K562 (cell line): ENCODE measurements around the gene MDC1. TPM values are rescaled to one million over a fixed set of nuclear protein-coding genes. Genes with fewer than 3 reads are reported as not detected.

ENCODE experiments used
- ARHGAP35 ChIP-seq: fragments of 450-650 bp; IDR thresholded peaks from 2 replicates; pipeline ENCODE4 v1.6.1; 2018; ENCODE audit not compliant: partially characterized antibody
- CBFB ChIP-seq: sonication (generic); formaldehyde crosslinking; IDR thresholded peaks from 2 replicates; pipeline ENCODE4 v1.4.0; 2020; ENCODE audit warnings: mild to moderate bottlenecking, missing genetic modification reagents
- CBX3 ChIP-seq, 2 experiments: IDR thresholded peaks; 1 replicate in 1 of 2; 2 replicates in 1 of 2; pipeline ENCODE4 v1.6.1; 2012; ENCODE audit warnings: inconsistent platforms in 2 of 2, low read length in 2 of 2, borderline replicate concordance in 1 of 2, control low read depth in 1 of 2
- HNRNPUL1 ChIP-seq: fragments of 200-400 bp; formaldehyde crosslinking; IDR thresholded peaks from 2 replicates; pipeline ENCODE4 v1.6.1; 2017; ENCODE audit warnings: low read length
- PTTG1 ChIP-seq: fragments of 450-650 bp; IDR thresholded peaks from 2 replicates; pipeline ENCODE4 v1.6.1; 2016; ENCODE audit warnings: low read depth, mild to moderate bottlenecking, missing genetic modification characterization, missing compliant biosample characterization
- SAP30 ChIP-seq: fragments of 200-600 bp; sonication (generic); IDR thresholded peaks from 2 replicates; pipeline ENCODE4 v1.6.1; 2012; ENCODE audit warnings: borderline replicate concordance, low read depth, mild to moderate bottlenecking, moderate library complexity, low read length, control low read depth, inconsistent platforms; ENCODE audit not compliant: insufficient read depth, poor library complexity, severe bottlenecking
- SMC3 ChIP-seq: conservative IDR thresholded peaks from 2 replicates; pipeline ENCODE4 v1.6.1; 2011; ENCODE audit warnings: low read depth, low read length, improper control_type of control experiment; ENCODE audit not compliant: insufficient read depth
- STAT5B ChIP-seq: fragments of 250-450 bp; sonication (Bioruptor Pico); IDR thresholded peaks from 2 replicates; pipeline ENCODE4 v1.8.0; 2021; ENCODE audit warnings: mild to moderate bottlenecking, inconsistent platforms
- ZNF3 ChIP-seq: fragments of 250-450 bp; sonication (Bioruptor Pico); IDR thresholded peaks from 2 replicates; pipeline ENCODE4 v1.5.0; 2021; ENCODE audit warnings: mild to moderate bottlenecking, moderate library complexity
- polyA plus RNA-seq, 8 experiments: library from polyadenylated mRNA; depleted of rRNA in 4 of 8; stranded (reverse) in 5 of 8; unstranded in 3 of 8; fragments of >200 nt; fragmentation: Nextera tagmentation in 2 of 8; fragmentation: Illumina TruSeq in 1 of 8; extraction: Ambion mirVana in 2 of 8; extraction: Trizol in 1 of 8; gene quantifications; 2 replicates each; pipeline versions ENCODE4 v1.2.1 to v1.2.3, GENCODE V29; 2011 to 2014; ENCODE audit warnings: inconsistent platforms in 1 of 8, missing spikeins in 1 of 8
- total RNA-seq, 7 experiments: library from RNA; depleted of rRNA in 6 of 7; stranded (reverse); fragments of >200 nt in 6 of 7; fragmentation: Illumina TruSeq in 2 of 7; extraction: Trizol in 2 of 7; gene quantifications; 2 replicates each; pipeline versions ENCODE4 v1.2.1 to v1.2.3, GENCODE V29; 2011 to 2021; ENCODE audit warnings: low replicate concordance in 1 of 7
- TF ChIP-seq, protein P1 (sequence below): fragments of 250-450 bp; sonication (Bioruptor Pico); IDR thresholded peaks from 2 replicates; pipeline ENCODE4 v1.8.0; 2021; ENCODE audit warnings: mild to moderate bottlenecking, moderate library complexity
- TF ChIP-seq, protein P2 (sequence below): sonication (generic); formaldehyde crosslinking; IDR thresholded peaks from 2 replicates; pipeline ENCODE4 v1.8.0; 2023; ENCODE audit warnings: mild to moderate bottlenecking, missing genetic modification reagents
- TF ChIP-seq, protein P3 (sequence below): fragments of 250-450 bp; sonication (Bioruptor Pico); IDR thresholded peaks from 2 replicates; pipeline ENCODE4 v1.5.0; 2020; ENCODE audit warnings: mild to moderate bottlenecking
- TF ChIP-seq, protein P4 (sequence below): fragments of 450-650 bp; IDR thresholded peaks from 2 replicates; pipeline ENCODE4 v1.7.0; 2016; ENCODE audit warnings: borderline replicate concordance

The MDC1 gene
- total and polyA plus RNA-seq, 9 of the 15 experiments (the other 6 are each of a cell fraction or from before 2014, with no cell fraction given) = 8.2 to 114 (median 20.0) TPM

DNA sequence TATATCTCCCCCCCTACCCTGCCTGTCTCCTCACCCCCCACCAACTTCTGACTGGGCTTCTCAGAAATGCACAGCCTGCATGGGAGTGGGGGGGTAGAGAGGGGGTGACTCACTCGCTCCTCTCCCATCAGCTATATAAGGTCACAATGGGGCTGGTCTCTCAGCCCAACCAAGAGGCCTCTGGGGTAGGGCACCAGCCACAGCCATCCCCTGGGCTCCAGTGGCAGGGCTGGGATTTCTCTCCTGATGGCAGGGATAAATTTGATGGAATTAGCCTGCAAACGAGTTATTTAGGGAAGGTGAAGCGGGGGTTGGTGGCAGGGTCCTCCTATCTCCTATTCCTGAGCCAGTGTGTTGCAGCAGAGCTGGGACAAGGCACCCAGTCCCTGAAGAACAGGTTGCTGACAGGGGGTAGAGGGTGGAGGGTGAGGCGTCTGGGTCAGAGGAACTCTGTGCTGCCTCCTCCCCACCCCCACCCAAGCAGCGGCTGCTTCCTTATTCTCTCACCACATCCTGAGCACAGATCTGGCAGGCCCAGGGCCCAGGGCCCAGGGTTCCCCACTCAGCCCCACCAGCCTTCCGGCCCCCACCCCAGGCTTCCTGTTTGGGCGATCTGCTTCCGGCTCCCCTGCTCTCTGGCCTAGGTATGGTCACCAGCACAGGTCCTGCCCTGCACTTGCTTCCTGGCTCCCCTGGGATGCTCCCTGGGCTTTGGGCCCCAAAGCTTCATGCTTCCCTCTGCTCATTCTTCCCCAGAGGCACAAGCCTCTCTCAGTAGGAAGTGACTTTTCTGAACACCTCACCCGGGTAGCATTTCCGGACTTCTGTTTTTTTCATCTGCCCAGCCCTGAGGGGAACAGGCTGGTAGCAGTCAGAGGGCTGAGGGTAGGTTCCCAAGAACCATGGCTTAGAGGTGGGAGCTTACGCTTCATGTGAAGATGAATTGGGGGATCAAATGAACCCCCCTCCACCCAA, 34.7 kb downstream of the MDC1 start (continued):
- no peak for TF ChIP-seq HNRNPUL1
- TF ChIP-seq, protein P1, sequence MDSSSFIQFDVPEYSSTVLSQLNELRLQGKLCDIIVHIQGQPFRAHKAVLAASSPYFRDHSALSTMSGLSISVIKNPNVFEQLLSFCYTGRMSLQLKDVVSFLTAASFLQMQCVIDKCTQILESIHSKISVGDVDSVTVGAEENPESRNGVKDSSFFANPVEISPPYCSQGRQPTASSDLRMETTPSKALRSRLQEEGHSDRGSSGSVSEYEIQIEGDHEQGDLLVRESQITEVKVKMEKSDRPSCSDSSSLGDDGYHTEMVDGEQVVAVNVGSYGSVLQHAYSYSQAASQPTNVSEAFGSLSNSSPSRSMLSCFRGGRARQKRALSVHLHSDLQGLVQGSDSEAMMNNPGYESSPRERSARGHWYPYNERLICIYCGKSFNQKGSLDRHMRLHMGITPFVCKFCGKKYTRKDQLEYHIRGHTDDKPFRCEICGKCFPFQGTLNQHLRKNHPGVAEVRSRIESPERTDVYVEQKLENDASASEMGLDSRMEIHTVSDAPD (CRISPR knock-in tag) = no peak
- no peak for TF ChIP-seq CBFB (CRISPR knock-in tag)
- no peak for TF ChIP-seq PTTG1 (tag)
- no peak for TF ChIP-seq SAP30
- TF ChIP-seq, protein P2, sequence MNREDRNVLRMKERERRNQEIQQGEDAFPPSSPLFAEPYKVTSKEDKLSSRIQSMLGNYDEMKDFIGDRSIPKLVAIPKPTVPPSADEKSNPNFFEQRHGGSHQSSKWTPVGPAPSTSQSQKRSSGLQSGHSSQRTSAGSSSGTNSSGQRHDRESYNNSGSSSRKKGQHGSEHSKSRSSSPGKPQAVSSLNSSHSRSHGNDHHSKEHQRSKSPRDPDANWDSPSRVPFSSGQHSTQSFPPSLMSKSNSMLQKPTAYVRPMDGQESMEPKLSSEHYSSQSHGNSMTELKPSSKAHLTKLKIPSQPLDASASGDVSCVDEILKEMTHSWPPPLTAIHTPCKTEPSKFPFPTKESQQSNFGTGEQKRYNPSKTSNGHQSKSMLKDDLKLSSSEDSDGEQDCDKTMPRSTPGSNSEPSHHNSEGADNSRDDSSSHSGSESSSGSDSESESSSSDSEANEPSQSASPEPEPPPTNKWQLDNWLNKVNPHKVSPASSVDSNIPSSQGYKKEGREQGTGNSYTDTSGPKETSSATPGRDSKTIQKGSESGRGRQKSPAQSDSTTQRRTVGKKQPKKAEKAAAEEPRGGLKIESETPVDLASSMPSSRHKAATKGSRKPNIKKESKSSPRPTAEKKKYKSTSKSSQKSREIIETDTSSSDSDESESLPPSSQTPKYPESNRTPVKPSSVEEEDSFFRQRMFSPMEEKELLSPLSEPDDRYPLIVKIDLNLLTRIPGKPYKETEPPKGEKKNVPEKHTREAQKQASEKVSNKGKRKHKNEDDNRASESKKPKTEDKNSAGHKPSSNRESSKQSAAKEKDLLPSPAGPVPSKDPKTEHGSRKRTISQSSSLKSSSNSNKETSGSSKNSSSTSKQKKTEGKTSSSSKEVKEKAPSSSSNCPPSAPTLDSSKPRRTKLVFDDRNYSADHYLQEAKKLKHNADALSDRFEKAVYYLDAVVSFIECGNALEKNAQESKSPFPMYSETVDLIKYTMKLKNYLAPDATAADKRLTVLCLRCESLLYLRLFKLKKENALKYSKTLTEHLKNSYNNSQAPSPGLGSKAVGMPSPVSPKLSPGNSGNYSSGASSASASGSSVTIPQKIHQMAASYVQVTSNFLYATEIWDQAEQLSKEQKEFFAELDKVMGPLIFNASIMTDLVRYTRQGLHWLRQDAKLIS (CRISPR knock-in tag) = peak; percentile 58
- no peak for TF ChIP-seq STAT5B (CRISPR knock-in tag)
- peak in 1 of 2 experiments; percentile 62; a peak in 1 of 3 replicates for TF ChIP-seq CBX3 (IDR thresholded peaks at IDR 0.05; ENCODE audit: borderline replicate concordance in 1 of 2, low read length in 2 of 2)
- no peak for TF ChIP-seq ZNF3 (CRISPR knock-in tag)
- TF ChIP-seq, protein P3, sequence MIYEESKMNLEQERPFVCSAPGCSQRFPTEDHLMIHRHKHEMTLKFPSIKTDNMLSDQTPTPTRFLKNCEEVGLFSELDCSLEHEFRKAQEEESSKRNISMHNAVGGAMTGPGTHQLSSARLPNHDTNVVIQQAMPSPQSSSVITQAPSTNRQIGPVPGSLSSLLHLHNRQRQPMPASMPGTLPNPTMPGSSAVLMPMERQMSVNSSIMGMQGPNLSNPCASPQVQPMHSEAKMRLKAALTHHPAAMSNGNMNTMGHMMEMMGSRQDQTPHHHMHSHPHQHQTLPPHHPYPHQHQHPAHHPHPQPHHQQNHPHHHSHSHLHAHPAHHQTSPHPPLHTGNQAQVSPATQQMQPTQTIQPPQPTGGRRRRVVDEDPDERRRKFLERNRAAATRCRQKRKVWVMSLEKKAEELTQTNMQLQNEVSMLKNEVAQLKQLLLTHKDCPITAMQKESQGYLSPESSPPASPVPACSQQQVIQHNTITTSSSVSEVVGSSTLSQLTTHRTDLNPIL (CRISPR knock-in tag) = 0 out of 2 replicates have a peak, but pooled peaks have one; percentile 32
- TF ChIP-seq, protein P4, sequence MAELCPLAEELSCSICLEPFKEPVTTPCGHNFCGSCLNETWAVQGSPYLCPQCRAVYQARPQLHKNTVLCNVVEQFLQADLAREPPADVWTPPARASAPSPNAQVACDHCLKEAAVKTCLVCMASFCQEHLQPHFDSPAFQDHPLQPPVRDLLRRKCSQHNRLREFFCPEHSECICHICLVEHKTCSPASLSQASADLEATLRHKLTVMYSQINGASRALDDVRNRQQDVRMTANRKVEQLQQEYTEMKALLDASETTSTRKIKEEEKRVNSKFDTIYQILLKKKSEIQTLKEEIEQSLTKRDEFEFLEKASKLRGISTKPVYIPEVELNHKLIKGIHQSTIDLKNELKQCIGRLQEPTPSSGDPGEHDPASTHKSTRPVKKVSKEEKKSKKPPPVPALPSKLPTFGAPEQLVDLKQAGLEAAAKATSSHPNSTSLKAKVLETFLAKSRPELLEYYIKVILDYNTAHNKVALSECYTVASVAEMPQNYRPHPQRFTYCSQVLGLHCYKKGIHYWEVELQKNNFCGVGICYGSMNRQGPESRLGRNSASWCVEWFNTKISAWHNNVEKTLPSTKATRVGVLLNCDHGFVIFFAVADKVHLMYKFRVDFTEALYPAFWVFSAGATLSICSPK = peak; percentile 90
- TF ChIP-seq SMC3 = peak; percentile 5; the same call in 1 of the 2 replicates
- no peak for TF ChIP-seq ARHGAP35
